Activated naive CD8-positive, alpha-beta T cell treated with anti-CD3 and anti-CD28 coated beads for 36 hours (primary cell): ENCODE data around the gene FAM162A. TPM values are rescaled to one million over a fixed set of nuclear protein-coding genes. Genes with fewer than 3 reads are reported as not detected.

ENCODE experiments used
- DNase-seq: peaks from one replicate; pipeline ENCODE4 v3.0.0; 2021
- H3K27ac Mint-ChIP-seq: one replicate; pipeline ENCODE4 v1.8.0; 2022; ENCODE audit warnings: mild to moderate bottlenecking, moderate library complexity, mixed read lengths
- H3K27me3 Mint-ChIP-seq: one replicate; pipeline ENCODE4 v1.8.0; 2022; ENCODE audit warnings: mild to moderate bottlenecking, mixed read lengths
- H3K36me3 Mint-ChIP-seq: one replicate; pipeline ENCODE4 v1.8.0; 2021; ENCODE audit warnings: mild to moderate bottlenecking, mixed read lengths
- H3K4me1 Mint-ChIP-seq: one replicate; pipeline ENCODE4 v1.8.0; 2021; ENCODE audit warnings: mixed read lengths
- H3K4me3 Mint-ChIP-seq: one replicate; pipeline ENCODE4 v1.8.0; 2022; ENCODE audit warnings: mild to moderate bottlenecking, moderate library complexity, mixed read lengths
- H3K9me3 Mint-ChIP-seq: one replicate; pipeline ENCODE4 v1.8.0; 2022; ENCODE audit warnings: mixed read lengths
- total RNA-seq, 2 experiments: library from RNA; stranded (reverse); gene quantifications; one replicate each; pipeline ENCODE4 v1.2.3, GENCODE V29; 2021

FAM162A gene
- 100 to 1,000 TPM; 147 to 148 TPM for total RNA-seq

GRCh38 chr3:122383771-122384697 lies at the start of gene FAM162A:
Gene FAM162A (plus strand): TSS chr3:122384182. CDS start chr3:122384266, 84 bp downstream.
- Mint-ChIP-seq H3K27me3 (no peaks in the 10 kb centered on the region), H3K27ac (peak within 1 kb of the TSS; percentile 97), H3K4me3 (peak within 1 kb of the TSS; percentile 96), H3K4me1 (peaks cover 53% of the 10 kb centered on the region), H3K36me3 (peaks cover 53% of the 10 kb centered on the region), H3K9me3 (no peaks in the 10 kb centered on the region)
- peak; percentile 96 for DNase-seq

GRCh38 chr3:122342803-122343202 lies 41.2 kb upstream of the FAM162A start:
- Mint-ChIP-seq H3K9me3 (peaks cover 3% of the 10 kb centered on the region), H3K27me3 (peaks cover 5% of the 10 kb centered on the region), H3K36me3 (no peaks in the 10 kb centered on the region), H3K27ac (no peak overlapping the region), H3K4me1 (no peaks in the 10 kb centered on the region), H3K4me3 (no peak overlapping the region)
- DNase-seq, result no peak

GRCh38 chr3:122343654-122344053 lies 40.3 kb upstream of the FAM162A start:
- no peak for DNase-seq
- Mint-ChIP-seq H3K27ac (no peak overlapping the region), H3K4me3 (no peak overlapping the region), H3K36me3 (no peaks in the 10 kb centered on the region), H3K4me1 (no peaks in the 10 kb centered on the region), H3K27me3 (peaks cover 9% of the 10 kb centered on the region), H3K9me3 (peaks cover 3% of the 10 kb centered on the region)

GRCh38 chr3:122349171-122349570 lies 34.8 kb upstream of the FAM162A start:
- no peak for DNase-seq
- no peaks in the 10 kb centered on the region for H3K36me3 Mint-ChIP-seq
- peaks cover 5% of the 10 kb centered on the region for H3K27me3 Mint-ChIP-seq
- peaks cover 3% of the 10 kb centered on the region for H3K9me3 Mint-ChIP-seq
- no peak overlapping the region for H3K4me3 Mint-ChIP-seq
- H3K27ac Mint-ChIP-seq, result no peak overlapping the region
- no peaks in the 10 kb centered on the region for H3K4me1 Mint-ChIP-seq

- H3K9me3 Mint-ChIP-seq, result peaks cover 3% of the 10 kb centered on the region
- H3K4me1 Mint-ChIP-seq, result no peaks in the 10 kb centered on the region
- no peak overlapping the region for H3K4me3 Mint-ChIP-seq
- DNase-seq, result no peak
- H3K27me3 Mint-ChIP-seq, result peaks cover 5% of the 10 kb centered on the region
- H3K36me3 Mint-ChIP-seq, result no peaks in the 10 kb centered on the region
- no peak overlapping the region for H3K27ac Mint-ChIP-seq
Observed at GRCh38 chr3:122350814-122351418, 33.1 kb upstream of the FAM162A start.

GRCh38 chr3:122351612-122352011 lies 32.4 kb upstream of the FAM162A start:
- DNase-seq, result no peak
- no peak overlapping the region for H3K27ac Mint-ChIP-seq
- H3K27me3 Mint-ChIP-seq, result peaks cover 5% of the 10 kb centered on the region
- H3K4me3 Mint-ChIP-seq, result no peak overlapping the region
- H3K36me3 Mint-ChIP-seq, result no peaks in the 10 kb centered on the region
- peaks cover 3% of the 10 kb centered on the region for H3K9me3 Mint-ChIP-seq
- no peaks in the 10 kb centered on the region for H3K4me1 Mint-ChIP-seq

- DNase-seq, result no peak
- no peaks in the 10 kb centered on the region for H3K27me3 Mint-ChIP-seq
- H3K27ac Mint-ChIP-seq, result no peak overlapping the region
- no peaks in the 10 kb centered on the region for H3K9me3 Mint-ChIP-seq
- H3K36me3 Mint-ChIP-seq, result no peaks in the 10 kb centered on the region
- no peaks in the 10 kb centered on the region for H3K4me1 Mint-ChIP-seq
- H3K4me3 Mint-ChIP-seq, result no peak overlapping the region
Observed at GRCh38 chr3:122353215-122353614, 30.8 kb upstream of the FAM162A start.

GRCh38 chr3:122353893-122354401 lies 30.0 kb upstream of the FAM162A start:
- Mint-ChIP-seq H3K27ac (no peak overlapping the region), H3K4me3 (no peak overlapping the region), H3K4me1 (peaks cover 2% of the 10 kb centered on the region), H3K36me3 (no peaks in the 10 kb centered on the region), H3K9me3 (no peaks in the 10 kb centered on the region), H3K27me3 (no peaks in the 10 kb centered on the region)
- DNase-seq, result no peak

- Mint-ChIP-seq H3K4me3 (no peak overlapping the region), H3K27ac (no peak overlapping the region), H3K36me3 (peaks cover 3% of the 10 kb centered on the region), H3K4me1 (peaks cover 2% of the 10 kb centered on the region), H3K9me3 (no peaks in the 10 kb centered on the region), H3K27me3 (no peaks in the 10 kb centered on the region)
- no peak for DNase-seq
Observed at GRCh38 chr3:122355612-122356011, 28.4 kb upstream of the FAM162A start.

GRCh38 chr3:122356402-122356801 lies 27.6 kb upstream of the FAM162A start:
- H3K4me1 Mint-ChIP-seq, result peaks cover 2% of the 10 kb centered on the region
- H3K27me3 Mint-ChIP-seq, result no peaks in the 10 kb centered on the region
- H3K9me3 Mint-ChIP-seq, result no peaks in the 10 kb centered on the region
- H3K4me3 Mint-ChIP-seq, result no peak overlapping the region
- H3K36me3 Mint-ChIP-seq, result peaks cover 5% of the 10 kb centered on the region
- no peak for DNase-seq
- H3K27ac Mint-ChIP-seq, result no peak overlapping the region

- H3K9me3 Mint-ChIP-seq, result no peaks in the 10 kb centered on the region
- DNase-seq, result no peak
- peaks cover 7% of the 10 kb centered on the region for H3K36me3 Mint-ChIP-seq
- peak overlapping the region; percentile 71 for H3K27ac Mint-ChIP-seq
- H3K27me3 Mint-ChIP-seq, result no peaks in the 10 kb centered on the region
- H3K4me3 Mint-ChIP-seq, result no peak overlapping the region
- peaks cover 2% of the 10 kb centered on the region for H3K4me1 Mint-ChIP-seq
Observed at GRCh38 chr3:122357828-122358702, 25.9 kb upstream of the FAM162A start.

GRCh38 chr3:122358703-122359032 lies 25.3 kb upstream of the FAM162A start:
- Mint-ChIP-seq H3K27ac (peak overlapping the region; percentile 71), H3K36me3 (peaks cover 10% of the 10 kb centered on the region), H3K9me3 (no peaks in the 10 kb centered on the region), H3K4me1 (peaks cover 2% of the 10 kb centered on the region), H3K4me3 (no peak overlapping the region), H3K27me3 (no peaks in the 10 kb centered on the region)
- DNase-seq, result no peak

GRCh38 chr3:122362026-122362425 lies 22.0 kb upstream of the FAM162A start:
- H3K27me3 Mint-ChIP-seq, result no peaks in the 10 kb centered on the region
- H3K9me3 Mint-ChIP-seq, result no peaks in the 10 kb centered on the region
- peaks cover 9% of the 10 kb centered on the region for H3K4me1 Mint-ChIP-seq
- H3K27ac Mint-ChIP-seq, result no peak overlapping the region
- no peak for DNase-seq
- peaks cover 12% of the 10 kb centered on the region for H3K36me3 Mint-ChIP-seq
- H3K4me3 Mint-ChIP-seq, result no peak overlapping the region

- Mint-ChIP-seq H3K4me3 (no peak overlapping the region), H3K9me3 (no peaks in the 10 kb centered on the region), H3K36me3 (peaks cover 12% of the 10 kb centered on the region), H3K27me3 (no peaks in the 10 kb centered on the region), H3K4me1 (peaks cover 7% of the 10 kb centered on the region), H3K27ac (no peak overlapping the region)
- DNase-seq, result no peak
Observed at GRCh38 chr3:122364490-122364889, 19.5 kb upstream of the FAM162A start.

GRCh38 chr3:122365073-122365472 lies 18.9 kb upstream of the FAM162A start:
- Mint-ChIP-seq H3K4me3 (no peak overlapping the region), H3K9me3 (no peaks in the 10 kb centered on the region), H3K27me3 (no peaks in the 10 kb centered on the region), H3K4me1 (peaks cover 7% of the 10 kb centered on the region), H3K27ac (peak overlapping the region; percentile 71), H3K36me3 (peaks cover 12% of the 10 kb centered on the region)
- DNase-seq, result no peak
